DND-41 (cell line): ENCODE results near the gene DDX24.

ENCODE experiments used
- EZH2 ChIP-seq: IDR thresholded peaks from 3 replicates; pipeline ENCODE4 v1.6.1; 2012; ENCODE audit warnings: borderline replicate concordance, low read depth, mild to moderate bottlenecking, moderate library complexity, low read length, inconsistent platforms; ENCODE audit not compliant: severe bottlenecking
- TF ChIP-seq, protein P1 (sequence below): IDR thresholded peaks from 2 replicates; pipeline ENCODE4 v1.5.1; 2012; ENCODE audit warnings: borderline replicate concordance, low read length, moderate library complexity, mild to moderate bottlenecking; ENCODE audit not compliant: poor library complexity, severe bottlenecking; ENCODE audit errors: extremely low read depth

DNA sequence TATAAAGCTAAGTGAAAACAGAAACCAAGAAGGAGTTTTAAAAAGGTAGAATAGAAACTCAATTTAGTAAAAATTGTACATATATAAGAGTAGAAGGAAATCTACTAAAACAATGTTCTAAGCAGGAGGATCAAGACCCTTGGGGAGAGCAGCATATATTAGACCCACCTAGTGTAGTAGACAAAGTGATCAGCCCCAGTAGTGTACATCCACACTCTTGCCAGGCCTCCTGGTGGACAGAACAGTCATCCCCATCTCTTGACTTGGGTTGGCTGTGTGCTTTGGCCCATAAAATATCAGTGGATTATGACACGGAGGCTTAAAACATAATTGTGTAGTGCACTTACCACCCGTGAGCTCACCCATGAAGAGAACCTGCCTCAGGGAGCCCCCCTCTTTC is 65.8 kb downstream of the DDX24 start:
- TF ChIP-seq, protein P1, sequence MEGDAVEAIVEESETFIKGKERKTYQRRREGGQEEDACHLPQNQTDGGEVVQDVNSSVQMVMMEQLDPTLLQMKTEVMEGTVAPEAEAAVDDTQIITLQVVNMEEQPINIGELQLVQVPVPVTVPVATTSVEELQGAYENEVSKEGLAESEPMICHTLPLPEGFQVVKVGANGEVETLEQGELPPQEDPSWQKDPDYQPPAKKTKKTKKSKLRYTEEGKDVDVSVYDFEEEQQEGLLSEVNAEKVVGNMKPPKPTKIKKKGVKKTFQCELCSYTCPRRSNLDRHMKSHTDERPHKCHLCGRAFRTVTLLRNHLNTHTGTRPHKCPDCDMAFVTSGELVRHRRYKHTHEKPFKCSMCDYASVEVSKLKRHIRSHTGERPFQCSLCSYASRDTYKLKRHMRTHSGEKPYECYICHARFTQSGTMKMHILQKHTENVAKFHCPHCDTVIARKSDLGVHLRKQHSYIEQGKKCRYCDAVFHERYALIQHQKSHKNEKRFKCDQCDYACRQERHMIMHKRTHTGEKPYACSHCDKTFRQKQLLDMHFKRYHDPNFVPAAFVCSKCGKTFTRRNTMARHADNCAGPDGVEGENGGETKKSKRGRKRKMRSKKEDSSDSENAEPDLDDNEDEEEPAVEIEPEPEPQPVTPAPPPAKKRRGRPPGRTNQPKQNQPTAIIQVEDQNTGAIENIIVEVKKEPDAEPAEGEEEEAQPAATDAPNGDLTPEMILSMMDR = no peak
- TF ChIP-seq EZH2 = no peak
